Large intestine (tissue), 3 donors: ENCODE results near the gene MYOT. TPM values are rescaled to one million over a fixed set of nuclear protein-coding genes. Genes with fewer than 3 reads are reported as not detected.
"Not testable (repeated sequence)": the region's sequence is repeated elsewhere in the genome, so short reads cannot be mapped to it uniquely, and the experiment has no call there.

Experiments
- DNase-seq, 2 donors: peaks; one replicate each; pipeline versions ENCODE4 v3.0.0 to v3.0.0-alpha.2; 2013
- H3K27ac ChIP-seq: one replicate; pipeline ENCODE4 v1.5.1; 2013; ENCODE audit warnings: low read length
- H3K27me3 ChIP-seq: 2 replicates; pipeline ENCODE4 v1.6.1; 2013; ENCODE audit warnings: low read length; ENCODE audit not compliant: control insufficient read depth, insufficient read depth
- H3K36me3 ChIP-seq: 2 replicates; pipeline ENCODE4 v1.6.1; 2013; ENCODE audit warnings: low read length; ENCODE audit not compliant: control insufficient read depth, insufficient read depth
- H3K4me1 ChIP-seq: one replicate; pipeline ENCODE4 v1.6.1; 2013; ENCODE audit warnings: low read length; ENCODE audit not compliant: control insufficient read depth, insufficient read depth
- H3K4me3 ChIP-seq: one replicate; pipeline ENCODE4 v1.5.1; 2013; ENCODE audit warnings: low read length
- H3K9me3 ChIP-seq: one replicate; pipeline ENCODE4 v1.6.1; 2013; ENCODE audit warnings: mild to moderate bottlenecking, low read depth, low read length, moderate library complexity; ENCODE audit not compliant: control insufficient read depth
- WGBS: methylation state at CpG from one replicate; pipeline ENCODE4 v1.1.5; 2013; ENCODE audit warnings: low lambda C conversion rate; ENCODE audit not compliant: insufficient coverage; 5-methylcytosine and 5-hydroxymethylcytosine counted together
- polyA plus RNA-seq: library from polyadenylated mRNA; unstranded; fragments of 120-200 nt; gene quantifications from one replicate; pipeline ENCODE4 v1.2.1, GENCODE V29; 2013

Gene MYOT
- polyA plus RNA-seq, 1 donor: 2.2 TPM

GRCh38 chr5:137853165-137853564, 14.5 kb upstream of the MYOT start:
- not testable (repeated sequence) for H3K36me3 ChIP-seq, H3K27me3 ChIP-seq, H3K9me3 ChIP-seq, H3K4me3 ChIP-seq, DNase-seq, H3K4me1 ChIP-seq, H3K27ac ChIP-seq

DNA sequence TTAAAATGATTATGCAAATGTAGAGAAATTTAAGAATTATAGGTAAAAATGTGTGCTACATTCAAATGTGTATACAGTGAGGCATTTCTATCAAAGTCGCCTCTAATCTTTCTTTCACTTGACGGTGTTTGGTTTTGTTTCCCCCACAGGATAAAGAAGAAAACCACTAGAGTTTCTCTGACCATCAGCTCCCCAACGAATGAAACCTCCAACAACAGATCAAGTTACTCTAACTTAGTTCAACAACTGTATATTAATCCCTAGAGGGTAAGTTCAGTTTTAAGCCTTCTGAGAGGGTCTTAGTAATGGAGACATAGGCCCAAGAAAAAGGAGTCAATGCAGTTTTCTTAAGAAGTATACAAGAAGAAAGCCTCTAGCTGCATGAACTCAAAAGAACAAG, 11.5 kb upstream of the MYOT start:
- no peak for DNase-seq
- Histone ChIP-seq H3K4me3 (no peak overlapping the region), H3K4me1 (no peaks in the 10 kb centered on the region), H3K9me3 (no peaks in the 10 kb centered on the region), H3K27me3 (no peaks in the 10 kb centered on the region), H3K27ac (no peak overlapping the region), H3K36me3 (no peaks in the 10 kb centered on the region)
- WGBS: no CpG with 5 or more reads among the region's 3 CpGs

GRCh38 chr5:137856916-137857862, 10.5 kb upstream of the MYOT start:
- H3K9me3 ChIP-seq: no peaks in the 10 kb centered on the region
- H3K27me3 ChIP-seq: no peaks in the 10 kb centered on the region
- no peak overlapping the region for H3K4me3 ChIP-seq
- no peak for DNase-seq
- no peaks in the 10 kb centered on the region for H3K36me3 ChIP-seq
- no peaks in the 10 kb centered on the region for H3K4me1 ChIP-seq
- H3K27ac ChIP-seq: no peak overlapping the region
- WGBS: 100% methylated on average over 1 of the region's 5 CpGs

GRCh38 chr5:137858223-137858916, 9.3 kb upstream of the MYOT start:
- Histone ChIP-seq H3K9me3 (no peaks in the 10 kb centered on the region), H3K36me3 (no peaks in the 10 kb centered on the region), H3K27ac (no peak overlapping the region), H3K4me3 (no peak overlapping the region), H3K27me3 (no peaks in the 10 kb centered on the region), H3K4me1 (no peaks in the 10 kb centered on the region)
- 31% methylated on average over 2 of the region's 3 CpGs for WGBS
- DNase-seq: peak in 1 of 2 donors; percentile 14

DNA sequence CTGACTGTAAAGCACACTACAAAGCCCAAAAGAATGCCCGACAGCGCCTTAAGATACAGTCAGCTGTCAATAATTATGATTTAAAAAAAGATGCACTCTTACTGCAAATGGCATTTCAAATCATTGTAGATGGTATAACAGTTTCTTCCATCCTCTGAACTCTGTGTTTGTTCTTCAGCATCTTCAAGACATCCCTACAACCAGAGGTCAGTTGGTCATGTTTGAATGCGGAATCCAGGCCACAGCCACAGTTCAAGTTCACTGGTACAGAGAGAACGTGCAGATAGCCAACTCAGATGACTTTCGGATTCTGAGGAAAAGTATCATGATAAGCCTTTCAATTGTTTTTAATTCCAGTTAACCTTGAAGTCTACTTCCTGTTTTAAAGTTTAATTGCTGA, 8.7 kb upstream of the MYOT start:
- WGBS: 90% methylated on average over 2 of the region's 5 CpGs

GRCh38 chr5:137862251-137862650, 5.4 kb upstream of the MYOT start:
- Histone ChIP-seq H3K36me3 (no peaks in the 10 kb centered on the region), H3K9me3 (no peaks in the 10 kb centered on the region), H3K27me3 (no peaks in the 10 kb centered on the region), H3K4me1 (no peaks in the 10 kb centered on the region), H3K27ac (no peak overlapping the region), H3K4me3 (no peak overlapping the region)
- WGBS: 50% methylated on average over 1 of the region's 3 CpGs
- no peak for DNase-seq

More for the DNA sequence above, 8.7 kb upstream of the MYOT start:
- Histone ChIP-seq H3K27me3 (no peaks in the 10 kb centered on the region), H3K4me3 (no peak overlapping the region), H3K27ac (no peak overlapping the region), H3K4me1 (no peaks in the 10 kb centered on the region), H3K36me3 (no peaks in the 10 kb centered on the region), H3K9me3 (no peaks in the 10 kb centered on the region)
- DNase-seq: no peak

DNA sequence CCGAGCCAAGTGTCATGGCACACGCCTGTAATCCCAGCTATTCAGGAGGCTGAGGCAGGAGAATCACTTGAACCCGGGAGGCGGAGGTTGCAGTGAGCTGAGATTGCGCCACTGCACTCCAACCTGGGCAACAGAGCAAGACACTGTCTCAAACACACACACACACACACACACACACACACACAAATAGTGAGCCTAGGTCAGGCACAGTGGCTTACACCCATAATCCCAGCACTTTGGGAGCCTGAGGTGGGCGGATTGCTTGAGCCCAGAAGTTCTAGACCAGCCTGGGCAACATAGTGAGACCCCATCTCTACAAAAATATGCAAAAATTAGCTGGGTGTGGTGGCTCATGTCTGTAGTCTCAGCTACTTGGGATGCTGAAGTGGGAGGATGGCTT, 4.0 kb upstream of the MYOT start:
- not testable (repeated sequence) for DNase-seq
- no CpG with 5 or more reads among the region's 6 CpGs for WGBS

DNA sequence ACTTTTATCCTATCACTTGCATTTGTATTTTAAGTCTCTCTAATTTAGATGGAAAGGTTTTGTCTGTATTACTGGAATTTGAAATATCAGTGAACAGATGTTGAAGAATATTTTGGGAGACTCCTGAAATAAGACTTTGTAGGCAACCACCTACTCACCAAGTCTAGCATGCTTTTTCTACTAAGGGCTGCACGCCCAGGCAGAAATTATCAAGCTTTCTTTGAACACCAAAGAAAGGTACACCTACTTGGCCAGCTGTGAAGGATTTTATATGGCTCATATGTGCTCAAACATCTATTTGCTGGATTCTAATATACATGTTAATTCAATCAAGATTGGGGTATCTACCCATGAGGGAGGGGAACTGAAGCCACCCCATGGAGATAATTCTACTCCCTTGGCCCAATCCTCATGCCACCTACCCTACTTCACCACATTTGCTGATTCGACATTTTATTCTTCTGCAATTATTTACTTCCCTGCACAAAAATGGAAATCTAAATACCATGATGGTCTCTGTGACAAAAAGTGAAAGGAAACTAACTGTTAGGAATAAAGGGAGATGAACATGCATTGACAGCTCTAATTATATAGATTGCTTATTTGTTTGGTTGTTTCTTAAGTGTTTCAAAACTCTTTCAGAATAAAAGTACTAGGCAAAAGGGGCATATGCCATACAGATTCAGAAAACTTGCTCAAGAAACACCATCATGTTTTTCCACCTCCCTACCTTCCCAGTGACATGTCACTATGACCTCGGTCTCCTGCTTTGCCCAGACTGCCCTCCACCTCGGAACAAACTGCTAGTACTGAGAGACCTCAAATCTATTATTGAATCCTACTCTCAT, 895 bp upstream of the MYOT start:
- Histone ChIP-seq H3K4me3 (no peak overlapping the region), H3K4me1 (no peaks in the 10 kb centered on the region), H3K9me3 (no peaks in the 10 kb centered on the region), H3K27ac (no peak overlapping the region), H3K36me3 (no peaks in the 10 kb centered on the region), H3K27me3 (no peaks in the 10 kb centered on the region)
- no peak for DNase-seq
- 80% methylated on average over 1 of the region's 4 CpGs for WGBS

More for the DNA sequence above, 4.0 kb upstream of the MYOT start:
- not testable (repeated sequence) for H3K27me3 ChIP-seq, H3K36me3 ChIP-seq, H3K9me3 ChIP-seq, H3K27ac ChIP-seq, H3K4me3 ChIP-seq, H3K4me1 ChIP-seq

- DNase-seq: no peak
- H3K4me1 ChIP-seq: no peaks in the 10 kb centered on the region
- H3K36me3 ChIP-seq: no peaks in the 10 kb centered on the region
- no peaks in the 10 kb centered on the region for H3K9me3 ChIP-seq
- H3K27me3 ChIP-seq: no peaks in the 10 kb centered on the region
- no peak overlapping the region for H3K4me3 ChIP-seq
- no peak overlapping the region for H3K27ac ChIP-seq
- WGBS: no CpG with 5 or more reads among the region's 7 CpGs
These were observed 3.1 kb downstream of the MYOT start for GRCh38 chr5:137870647-137871339.

GRCh38 chr5:137871571-137871970, 3.9 kb downstream of the MYOT start:
- Histone ChIP-seq H3K36me3 (no peaks in the 10 kb centered on the region), H3K9me3 (no peaks in the 10 kb centered on the region), H3K27me3 (no peaks in the 10 kb centered on the region), H3K4me3 (no peak overlapping the region), H3K27ac (no peak overlapping the region), H3K4me1 (no peaks in the 10 kb centered on the region)
- DNase-seq: no peak
- WGBS: 100% methylated on average over 1 of the region's 3 CpGs
